NCI-H2227 treated with DMSO at 0.1 percent for 48 hours (cell line): Measurements from ENCODE around the gene XXYLT1.

Experiments
- DNase-seq: peaks from one replicate; lab custom pipeline; 2025; lab: John Stamatoyannopoulos, UW

Gene XXYLT1

DNA sequence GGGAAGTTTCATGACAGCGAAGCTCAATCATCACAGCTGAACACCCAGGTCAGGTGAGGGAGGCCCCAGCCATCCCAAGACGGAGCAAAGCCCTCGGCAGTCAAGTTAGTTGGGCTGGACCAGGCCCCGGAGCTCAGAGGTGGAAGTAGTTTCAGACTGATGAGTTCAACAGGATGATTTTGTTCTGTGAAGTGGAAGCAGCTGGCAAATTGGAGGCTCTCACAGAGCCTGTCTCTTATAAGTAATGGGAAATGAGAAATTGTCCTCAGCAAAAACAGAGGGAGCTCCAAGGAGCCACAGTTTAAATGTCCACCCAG, 245.1 kb downstream of the XXYLT1 start:
- DNase-seq, result no peak

DNA sequence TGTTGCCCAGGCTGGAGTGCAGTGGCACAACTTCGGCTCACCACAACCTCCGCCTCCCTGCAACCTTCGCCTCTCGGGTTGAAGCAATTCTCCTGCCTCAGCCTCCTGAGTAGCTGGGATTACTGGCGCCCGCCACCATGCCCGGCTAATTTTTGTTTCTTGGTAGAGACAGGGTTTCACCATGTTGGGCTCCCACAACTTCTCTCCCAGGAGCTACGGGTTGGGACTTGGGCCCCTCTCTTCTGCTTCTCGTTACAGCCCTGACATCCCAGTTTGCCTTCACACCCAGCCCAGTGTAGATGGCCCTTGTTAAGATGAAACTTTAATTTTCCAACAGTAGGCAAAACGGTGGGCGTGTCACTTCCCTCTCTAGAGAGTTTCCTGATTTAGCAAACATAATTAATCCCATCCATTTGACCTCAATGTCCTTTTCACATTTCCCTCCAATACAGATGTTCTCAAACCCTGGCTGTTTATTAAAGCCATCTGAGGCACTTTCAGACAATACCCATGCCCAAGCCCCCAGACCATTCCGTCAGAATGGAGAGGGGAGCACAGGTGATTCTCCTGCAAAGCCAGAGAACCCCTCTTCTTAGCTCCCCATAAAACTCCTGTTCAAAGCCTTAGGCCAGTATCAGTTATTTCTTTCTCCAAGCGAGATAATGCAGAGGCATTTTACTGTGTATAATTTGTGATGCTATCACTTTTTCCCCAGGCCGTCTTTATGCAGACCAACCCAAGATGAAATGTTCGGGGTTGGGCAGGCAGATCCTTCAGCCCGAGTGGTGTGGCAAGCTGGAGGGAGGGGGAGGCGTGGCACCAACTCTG, 245.7 kb downstream of the XXYLT1 start:
- no peak for DNase-seq

DNA sequence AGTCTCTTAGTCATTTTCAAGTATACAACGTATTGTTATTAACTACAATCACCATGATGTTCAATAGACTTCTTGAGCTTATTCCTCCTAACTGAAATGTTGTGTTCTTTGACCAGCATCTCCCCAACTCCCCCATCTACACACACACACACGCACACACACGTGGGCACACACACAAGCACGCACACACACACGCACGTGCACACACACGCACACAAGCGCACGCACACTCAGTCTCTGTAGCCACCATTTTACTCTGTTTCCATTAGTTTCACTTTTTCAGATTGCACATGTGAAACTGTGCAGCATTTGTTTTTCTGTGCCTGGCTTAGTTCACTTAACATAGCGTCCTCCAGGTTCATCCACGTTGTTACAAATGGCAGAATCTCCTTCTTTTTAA, 247.0 kb downstream of the XXYLT1 start:
- DNase-seq, result no peak

GRCh38 chr3:195023576-195023975, 247.4 kb downstream of the XXYLT1 start:
- no peak for DNase-seq

- no peak for DNase-seq
Observed at GRCh38 chr3:195021692-195022091, 249.3 kb downstream of the XXYLT1 start.

GRCh38 chr3:195020921-195021320, 250.0 kb downstream of the XXYLT1 start:
- no peak for DNase-seq

GRCh38 chr3:195020185-195020584, 250.8 kb downstream of the XXYLT1 start:
- no peak for DNase-seq

DNA sequence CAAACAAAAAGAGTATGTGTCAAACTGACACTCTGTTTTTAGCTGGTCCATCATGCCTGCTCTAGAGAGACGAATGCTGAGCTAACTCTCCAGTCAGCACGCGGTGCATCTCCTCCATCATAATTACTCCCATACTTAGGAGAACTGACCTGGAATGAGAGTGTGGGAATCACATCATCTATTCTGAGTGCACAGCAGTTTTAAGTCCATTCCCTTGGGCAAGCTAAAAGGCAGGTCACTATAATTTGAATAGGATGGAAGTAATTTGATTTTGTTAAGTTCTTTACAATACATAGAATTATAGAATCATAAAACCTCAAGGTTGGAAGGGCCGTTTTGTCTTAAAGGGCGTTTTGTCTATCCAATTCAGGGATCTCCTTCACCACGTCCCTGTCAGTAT, 251.6 kb downstream of the XXYLT1 start:
- no peak for DNase-seq
